HG03103 (cell line): ENCODE data around the gene NELFA.
"Not testable (repeated sequence)": the region's sequence is repeated elsewhere in the genome, so short reads cannot be mapped to it uniquely, and the experiment has no call there.

Experiments used
- ATAC-seq: cut with Tn5 transposase; IDR thresholded peaks from one replicate; pipeline ENCODE4 v1.9.1; 2021; ENCODE audit warnings: low read depth; ENCODE audit not compliant: unreplicated experiment

The NELFA gene

DNA sequence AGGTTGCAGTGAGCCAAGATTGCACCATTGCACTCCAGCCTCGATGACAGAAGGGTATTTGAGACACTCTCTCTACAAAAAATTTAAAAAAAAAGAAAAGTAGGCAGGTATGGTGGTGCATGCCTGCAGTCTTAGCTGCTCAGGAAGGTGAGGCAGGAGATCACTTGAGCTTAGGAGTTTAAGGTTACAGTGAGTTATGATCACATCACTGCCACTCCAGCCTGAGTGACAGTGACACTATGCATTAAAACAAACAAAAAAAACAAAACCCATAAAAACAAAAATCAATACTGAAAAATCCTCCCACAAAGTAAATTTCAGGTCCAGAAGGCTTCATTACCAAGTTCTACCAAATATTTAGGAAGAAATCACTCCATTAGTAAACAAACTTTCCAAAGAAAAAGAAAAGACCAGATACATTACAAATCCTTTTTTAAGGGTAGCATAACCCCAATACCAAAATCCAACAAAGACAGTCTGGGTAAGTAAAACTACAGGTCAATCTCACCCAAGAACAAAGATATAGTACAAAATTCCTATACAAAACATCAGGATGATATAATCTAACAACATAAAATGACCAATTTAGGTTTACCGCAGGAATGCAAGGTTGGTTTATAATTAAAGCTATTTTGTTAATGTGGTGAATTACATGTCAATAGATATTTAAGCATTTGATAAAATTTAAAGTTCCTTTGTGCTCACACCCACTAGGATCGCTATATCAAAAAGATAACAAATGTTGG is 11.7 kb downstream of the NELFA start:
- no peak for ATAC-seq

DNA sequence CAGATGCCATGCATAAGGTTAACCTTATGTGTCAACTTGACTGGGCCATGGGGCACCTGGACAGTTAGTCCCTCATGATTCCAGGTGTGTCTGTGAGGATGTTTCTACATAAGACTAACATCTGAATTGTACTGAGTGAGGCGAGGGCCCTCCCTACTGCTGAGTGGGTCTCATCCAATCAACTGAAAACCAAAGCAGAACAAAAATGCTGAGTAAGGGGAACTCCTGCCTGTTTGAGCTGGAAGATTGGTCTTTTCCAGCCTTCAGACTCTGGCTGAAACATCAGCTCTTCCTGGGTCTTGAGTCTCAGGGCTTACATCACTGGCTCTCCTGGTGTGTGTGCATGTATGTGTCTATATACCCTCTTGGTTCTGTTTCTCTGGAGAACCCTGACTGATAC is 13.8 kb downstream of the NELFA start:
- ATAC-seq, result no peak

DNA sequence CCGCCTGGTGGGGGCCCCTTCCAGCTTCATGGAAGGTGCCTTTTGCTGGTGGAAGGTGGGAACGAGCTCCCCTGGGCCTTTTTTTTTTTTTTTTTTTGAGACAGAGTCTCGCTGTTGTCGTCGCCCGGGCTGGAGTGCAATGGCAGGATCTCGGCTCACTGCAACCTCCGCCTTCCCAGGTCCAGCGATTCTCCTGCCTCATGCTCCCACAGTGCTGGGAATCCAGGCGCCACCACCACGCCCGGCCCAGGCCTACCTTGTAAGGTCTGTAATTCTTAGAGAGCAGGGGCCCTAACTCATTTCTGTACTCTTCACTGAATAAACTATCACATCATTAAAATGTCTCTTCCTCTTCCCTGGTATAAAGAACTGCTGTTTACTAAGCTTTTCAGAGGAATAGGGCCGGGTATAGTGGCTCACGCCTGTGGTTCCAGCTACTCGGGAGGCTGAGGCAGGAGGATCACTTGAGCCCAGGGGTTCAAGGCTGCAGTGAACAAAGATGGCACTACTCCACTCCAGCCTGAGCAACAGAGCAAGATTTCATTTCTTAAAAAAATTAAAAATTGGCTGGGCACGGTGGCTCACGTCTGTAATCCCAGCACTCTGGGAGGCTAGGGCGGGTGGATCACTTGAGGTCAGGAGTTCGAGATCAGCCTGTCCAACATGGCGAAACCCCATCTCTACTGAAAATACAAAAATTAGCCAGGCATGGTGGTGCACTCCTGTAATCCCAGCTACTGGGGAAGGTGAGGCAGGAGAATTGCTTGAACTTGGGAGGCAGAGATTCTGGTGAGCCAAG is 14.9 kb downstream of the NELFA start:
- not testable (repeated sequence) for ATAC-seq

DNA sequence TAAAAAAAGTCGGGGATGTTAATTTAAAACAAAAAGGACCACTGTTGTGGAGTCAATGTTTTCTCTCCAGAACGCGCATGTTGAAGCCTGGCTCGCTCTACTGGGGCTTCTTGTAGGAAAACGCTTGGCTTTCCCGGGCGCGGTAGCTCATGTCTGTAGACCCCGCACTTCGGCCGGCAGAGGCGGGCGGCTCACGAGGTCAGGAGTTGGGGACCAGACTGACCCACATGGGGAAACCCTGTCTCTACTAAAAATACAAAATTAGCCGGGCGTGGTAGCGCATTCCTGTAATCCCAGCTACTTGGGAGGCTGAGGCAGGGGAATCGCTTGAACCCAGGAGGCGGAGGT is 15.6 kb downstream of the NELFA start:
- no peak for ATAC-seq

DNA sequence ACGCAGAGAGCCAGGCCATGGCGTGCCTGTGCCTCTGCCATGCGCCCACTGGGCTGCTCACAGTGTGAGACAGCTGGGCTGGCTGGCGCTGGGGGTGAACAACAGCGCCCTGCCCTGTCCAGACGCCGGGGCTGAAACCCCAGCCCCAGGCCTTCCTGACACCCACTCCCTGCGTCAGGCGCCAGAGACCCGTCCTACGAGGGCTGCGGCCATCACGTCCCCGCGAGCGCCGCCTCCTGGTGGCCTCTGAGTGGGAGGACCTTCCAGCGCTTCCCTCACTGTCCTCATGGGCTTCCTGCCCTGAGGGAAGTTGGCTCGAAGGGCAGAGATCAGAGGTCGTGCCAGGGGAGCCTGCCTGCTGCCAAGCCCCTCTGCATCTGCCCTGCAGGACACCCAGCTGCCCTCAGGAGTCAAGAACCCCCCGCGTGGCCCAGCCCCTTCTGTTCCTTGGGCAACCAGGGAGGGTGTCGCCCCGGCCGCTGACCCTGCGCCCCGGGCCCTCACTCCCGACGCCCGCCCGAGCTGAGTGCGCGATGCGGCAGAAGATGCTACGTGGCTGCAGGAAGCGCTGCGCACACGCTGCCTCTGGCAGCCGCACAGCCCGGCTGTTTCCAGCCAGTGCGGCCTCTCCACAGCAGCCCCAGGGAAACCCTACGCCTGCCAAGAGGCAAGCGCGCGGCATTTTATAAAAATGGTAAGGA is 16.2 kb downstream of the NELFA start:
- no peak for ATAC-seq

DNA sequence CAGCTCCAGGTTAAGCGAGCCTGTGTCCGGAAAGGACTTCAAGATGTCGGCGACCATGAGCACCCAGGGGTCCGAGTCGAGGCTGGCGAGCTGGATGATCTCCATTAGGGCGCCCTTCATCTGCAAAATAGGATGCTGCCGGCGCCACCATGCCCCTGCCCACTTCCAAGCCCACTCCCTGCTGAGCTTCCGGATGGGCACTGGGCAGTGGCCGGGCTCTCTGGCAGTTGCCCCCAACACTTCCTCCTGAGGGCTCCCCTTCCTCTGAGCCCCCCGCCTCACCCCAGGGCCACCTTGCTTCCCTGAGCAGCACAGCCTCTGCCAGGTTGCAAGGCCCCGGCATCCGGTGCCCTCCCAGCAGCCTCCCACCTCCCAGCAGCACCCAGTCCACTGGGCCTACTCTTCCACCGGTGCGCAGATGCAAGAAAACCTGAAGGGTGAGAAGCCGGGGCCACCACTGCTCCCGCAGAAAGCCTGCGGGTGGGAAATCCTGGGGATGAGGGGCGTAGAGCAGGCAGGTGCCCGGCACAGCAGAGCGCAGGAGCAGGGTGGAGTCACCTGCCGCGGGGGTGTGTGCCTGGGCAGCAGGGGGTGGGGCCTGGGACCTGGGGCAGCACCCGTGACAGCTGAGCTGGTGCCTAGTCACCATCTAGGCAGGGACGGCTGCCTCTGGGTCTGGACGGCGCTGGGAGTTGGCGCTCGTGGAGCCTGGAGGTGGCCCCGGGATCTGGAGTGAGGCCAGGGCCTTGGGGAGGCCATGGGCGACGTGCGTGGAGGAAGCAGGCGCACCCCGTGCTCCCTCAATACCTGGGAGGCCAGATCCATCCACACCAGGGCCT is 17.0 kb downstream of the NELFA start:
- ATAC-seq, result no peak

DNA sequence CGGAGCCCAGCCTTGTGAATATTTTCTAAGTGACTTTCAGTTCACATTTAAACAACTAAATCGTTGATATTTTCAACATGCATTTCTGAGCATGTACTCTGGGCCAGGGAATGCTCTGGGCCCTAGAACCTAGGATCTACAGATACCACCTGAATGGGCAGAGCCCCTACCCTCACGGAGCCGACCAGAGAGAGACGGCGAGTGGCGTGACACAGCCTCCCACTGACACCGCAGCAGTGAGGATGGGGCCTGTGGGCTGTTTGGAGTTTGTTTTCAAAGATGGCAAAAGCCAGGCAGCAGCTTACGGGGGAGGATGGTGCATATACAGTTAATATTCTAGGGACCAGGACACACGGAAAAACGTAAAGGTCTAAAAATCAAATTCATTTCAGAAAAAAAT is 17.7 kb downstream of the NELFA start:
- ATAC-seq, result no peak

DNA sequence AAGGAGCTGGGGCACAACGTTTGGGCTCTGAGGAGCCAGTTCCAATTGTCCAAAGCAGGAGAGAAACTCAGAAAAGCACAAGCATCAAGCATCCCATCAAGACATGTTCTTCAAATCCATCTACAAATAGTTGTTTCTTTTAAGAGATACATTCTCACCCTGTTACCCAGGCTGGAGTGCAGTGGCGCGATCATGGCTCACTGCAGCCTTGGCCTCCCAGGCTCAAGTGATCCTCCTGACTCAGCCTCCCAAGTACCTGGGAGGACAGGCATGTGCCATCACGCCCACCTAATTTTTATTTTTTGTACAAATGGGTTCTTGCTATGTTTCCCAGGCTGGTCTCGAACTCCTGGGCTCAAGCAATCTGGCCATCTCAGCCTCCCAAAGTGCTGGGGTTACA is 18.1 kb downstream of the NELFA start:
- no peak for ATAC-seq

DNA sequence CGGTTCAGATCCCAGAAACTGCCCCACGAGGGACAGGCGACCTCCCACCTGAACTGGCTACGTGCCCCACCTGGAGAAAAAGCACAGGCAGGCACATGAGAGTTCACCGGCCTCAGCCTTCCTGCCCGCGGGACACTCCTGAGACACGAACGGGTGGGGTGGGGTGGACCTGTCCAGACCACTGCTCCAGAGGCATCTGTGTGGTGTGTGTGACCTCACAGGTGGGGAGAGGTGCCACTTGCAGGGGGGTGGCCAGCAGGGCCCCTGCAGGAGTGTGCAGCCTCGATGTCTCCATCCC is 18.5 kb downstream of the NELFA start:
- no peak for ATAC-seq

DNA sequence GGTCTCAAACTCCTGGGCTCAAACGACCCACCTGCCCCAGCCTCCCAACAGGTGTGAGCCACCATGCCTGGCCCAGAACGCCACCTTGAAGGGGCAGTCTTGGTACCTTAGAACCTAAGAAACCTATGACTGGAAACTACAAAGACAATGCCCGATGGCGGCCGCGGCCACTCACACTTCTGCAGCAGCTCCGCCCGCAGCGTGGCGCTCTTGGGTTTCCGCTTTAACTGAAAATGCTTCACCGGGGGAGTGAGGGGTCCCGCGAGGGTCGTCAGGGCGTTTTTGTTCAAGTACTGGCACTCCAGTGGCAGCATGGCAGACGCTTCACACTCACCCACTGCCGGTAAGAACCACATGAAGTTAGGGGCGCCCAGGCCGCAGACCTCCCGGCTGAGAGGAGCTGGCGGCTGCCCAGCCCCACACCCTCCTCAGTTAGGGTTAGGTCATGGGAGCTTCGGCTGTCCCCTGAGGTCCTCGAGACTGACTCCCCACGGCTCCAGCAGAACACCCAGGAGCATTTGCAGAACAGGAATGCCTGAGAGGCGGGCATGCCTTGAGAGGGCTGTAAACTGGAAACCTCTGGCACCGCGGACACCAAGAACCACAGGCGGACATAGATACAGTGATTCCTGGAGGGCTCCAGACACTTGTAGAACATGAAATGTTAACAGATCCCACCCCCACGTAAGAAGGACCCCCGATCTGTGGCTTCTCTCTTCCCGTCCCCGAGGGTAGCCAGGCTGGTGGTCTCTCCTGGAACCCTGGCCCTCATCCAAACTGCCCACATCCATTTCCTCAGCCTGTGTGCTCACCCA is 19.0 kb downstream of the NELFA start:
- no peak for ATAC-seq

DNA sequence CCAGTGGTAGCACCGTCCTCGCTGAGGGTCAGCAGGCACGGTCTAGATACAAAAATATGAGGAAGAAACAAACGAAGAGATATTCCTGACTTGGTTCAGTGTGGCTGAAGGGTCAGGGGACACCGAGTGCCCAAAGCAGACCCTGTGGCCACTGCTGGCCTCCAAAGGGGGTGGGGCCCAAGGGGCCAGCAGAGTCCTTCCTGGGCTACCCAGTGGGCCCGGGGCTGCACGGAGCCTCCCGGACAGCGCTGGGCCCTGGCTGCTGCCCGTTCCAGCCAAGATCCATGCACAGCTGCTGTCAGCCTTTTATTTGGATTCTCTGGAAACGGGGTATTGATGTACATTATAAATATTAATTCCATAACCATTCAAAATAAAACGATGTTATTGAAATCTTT is 20.4 kb downstream of the NELFA start:
- ATAC-seq, result no peak

DNA sequence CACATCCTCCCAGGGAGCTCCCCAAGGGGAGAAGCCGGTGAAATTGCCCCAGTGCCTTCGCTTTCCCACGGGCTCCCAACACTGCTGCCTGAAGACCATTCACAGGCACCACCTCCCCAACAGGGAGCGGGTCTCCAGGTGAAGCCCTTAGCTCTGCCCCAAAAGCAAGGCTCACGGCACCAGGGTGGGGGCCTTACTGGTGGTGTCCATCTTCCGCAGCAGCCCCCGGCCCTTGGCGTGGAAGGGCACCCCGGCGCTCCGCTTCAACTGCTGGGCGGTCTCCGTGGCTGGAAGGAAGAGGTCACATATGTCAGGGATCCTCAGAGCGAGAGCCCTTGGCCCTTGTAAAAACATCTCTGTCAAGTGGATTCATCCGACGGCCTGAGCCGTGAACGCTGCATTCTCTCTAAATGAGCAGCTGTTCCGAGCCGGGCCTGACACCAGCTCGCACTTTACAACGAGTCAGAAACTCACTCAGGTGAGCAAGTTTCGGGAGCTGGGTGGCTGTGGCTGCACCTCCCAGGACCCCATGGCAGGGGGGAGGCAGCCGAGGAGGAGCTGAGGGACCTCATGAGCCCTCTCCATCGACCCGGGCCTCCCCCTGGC is 20.9 kb downstream of the NELFA start:
- ATAC-seq, result no peak

DNA sequence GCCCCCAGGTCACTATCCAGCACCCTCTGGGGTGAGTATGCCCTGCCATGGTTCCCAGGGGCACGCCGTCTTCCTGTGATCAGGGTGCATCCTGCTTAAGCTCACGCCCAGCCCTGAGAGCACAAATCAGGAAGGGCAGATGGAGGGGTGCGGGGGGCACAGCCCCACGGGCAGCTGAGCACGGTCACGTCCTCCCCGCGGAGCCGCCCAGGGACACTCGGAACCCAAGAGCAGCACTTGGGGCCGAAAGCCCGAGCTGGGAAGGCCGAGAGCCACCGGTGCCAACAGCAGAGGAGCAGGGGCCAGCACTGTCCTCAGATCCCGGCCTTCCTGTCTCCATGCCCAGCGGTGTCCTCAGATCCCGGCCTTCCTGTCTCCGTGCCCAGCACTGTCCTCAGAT is 21.5 kb downstream of the NELFA start:
- ATAC-seq, result no peak

DNA sequence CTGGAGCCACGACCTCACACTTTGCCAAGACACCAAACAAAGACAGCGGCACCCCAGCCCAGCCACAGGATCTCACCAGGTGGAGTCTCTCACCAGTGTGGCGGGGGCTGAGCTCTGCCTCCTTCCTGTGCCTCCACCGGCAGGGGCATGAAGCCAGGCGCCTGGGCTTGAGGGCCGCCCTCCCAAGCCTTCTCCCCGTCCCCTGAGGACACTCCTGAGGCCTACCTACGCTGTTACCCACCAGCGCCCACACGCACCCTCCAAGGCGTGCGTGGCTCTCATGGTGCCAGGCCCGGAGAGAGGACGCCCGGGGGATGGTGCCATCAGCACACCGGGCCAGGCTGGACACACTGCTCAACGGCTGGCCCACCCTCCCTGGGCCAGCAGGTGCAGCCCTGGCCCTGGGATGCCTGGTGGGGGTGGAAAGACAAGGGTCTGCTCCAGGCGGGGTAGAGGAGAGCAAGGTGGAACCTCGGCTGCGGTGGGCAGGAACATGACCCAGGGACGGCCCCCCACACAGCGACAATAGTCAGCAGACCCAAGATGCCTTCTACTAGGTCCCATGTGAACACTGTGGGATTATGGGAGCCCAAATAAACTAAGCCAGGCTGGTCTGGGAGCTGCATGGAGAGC is 22.1 kb downstream of the NELFA start:
- ATAC-seq, result no peak

DNA sequence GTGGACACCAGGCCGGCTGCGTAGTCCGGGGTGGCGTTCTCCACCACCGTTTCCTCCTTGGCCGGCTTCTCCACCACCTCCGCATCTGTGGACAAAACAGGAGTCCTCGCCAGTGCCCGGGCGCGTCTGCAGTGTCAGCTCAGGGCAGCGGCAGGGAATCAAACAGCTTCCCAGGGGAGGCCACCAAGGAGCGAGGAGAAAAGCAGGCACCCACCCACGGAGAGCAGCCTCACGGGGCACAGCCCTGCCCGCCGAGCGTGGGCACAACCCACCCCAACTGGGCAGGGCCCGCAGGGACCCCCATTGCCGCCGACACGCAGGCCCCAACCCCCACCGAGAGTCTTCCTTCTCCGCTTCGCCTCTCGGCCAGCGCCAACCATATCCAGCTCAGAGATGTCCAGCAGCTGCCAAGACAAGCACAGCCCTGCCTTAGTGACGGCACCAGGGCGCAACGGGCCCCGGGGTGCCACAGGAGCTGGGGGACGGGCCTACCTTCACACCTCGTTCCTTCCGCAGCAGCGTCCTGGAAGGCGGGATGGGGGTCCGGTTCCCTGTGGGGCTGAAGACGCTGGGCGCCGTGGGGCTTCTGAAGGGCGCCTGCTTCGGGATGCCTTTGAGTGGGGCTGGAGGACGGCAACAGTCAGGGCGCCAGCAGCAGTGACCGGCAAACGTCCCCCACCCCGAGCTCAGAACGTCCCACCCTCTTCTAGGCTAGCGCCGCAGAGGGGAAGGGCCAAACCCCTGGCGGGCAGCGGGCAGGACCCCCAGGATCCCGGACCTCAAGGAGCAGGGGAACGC is 22.8 kb downstream of the NELFA start:
- ATAC-seq, result no peak

DNA sequence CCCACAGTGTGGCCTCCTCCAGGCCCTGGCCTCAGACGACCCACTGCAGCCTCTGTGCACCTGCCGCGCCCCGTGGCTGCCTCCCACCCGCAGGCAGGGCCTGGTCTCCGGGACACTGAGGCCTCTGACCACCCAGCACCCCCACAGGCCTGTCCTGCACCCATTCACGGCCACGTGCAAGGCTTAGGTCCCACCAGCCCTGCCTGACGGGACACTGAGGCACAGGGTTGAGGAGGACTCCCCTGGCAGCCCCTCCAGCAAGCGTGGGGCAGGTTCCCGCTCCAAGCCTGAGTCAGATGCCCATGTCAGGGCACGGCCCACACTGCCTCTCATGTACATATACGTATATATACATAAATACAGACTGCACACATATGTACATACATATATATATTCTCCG is 23.5 kb downstream of the NELFA start:
- no peak for ATAC-seq

DNA sequence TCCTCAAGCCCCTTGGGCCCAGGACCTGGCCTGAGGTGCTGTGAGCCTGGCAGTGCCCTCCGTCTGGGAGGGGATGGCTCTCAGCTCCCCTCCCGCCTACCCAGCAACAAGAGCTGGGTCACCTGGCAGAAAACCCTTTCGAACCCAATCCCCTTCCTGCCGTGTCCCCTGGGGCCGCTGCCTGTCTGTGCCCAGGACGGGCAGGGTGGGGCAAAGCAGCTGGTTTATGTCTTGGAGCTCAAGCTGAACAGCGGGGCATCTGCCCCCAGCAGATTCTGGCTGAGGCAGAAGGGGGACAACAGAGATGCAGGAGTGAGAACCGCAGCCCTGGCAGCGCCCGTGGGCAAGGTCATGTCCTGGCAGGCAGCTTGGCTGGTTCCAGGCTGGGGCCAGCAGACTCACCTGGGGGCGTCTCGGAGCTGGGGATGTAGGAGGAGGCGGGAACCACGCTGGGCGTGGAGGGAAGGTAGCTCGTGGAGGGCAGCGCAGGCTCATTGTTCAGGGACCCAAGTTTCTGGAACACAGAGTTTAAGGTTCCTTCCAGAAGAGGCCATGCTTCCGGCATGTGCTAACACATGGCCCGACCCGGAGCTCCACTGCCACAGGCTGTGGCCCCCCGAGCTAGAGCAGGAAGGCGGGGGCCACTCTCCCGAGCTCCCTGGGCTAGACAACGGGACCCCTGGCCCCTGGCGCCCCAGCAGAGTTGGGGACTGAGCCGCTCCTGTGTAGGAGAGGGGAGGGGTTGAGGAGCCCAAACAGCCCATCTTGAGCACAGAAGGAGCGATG is 24.2 kb downstream of the NELFA start:
- ATAC-seq, result no peak
